Medulla oblongata (tissue), 1 donor: Measurements from ENCODE around the gene TNFSF15.

Source experiments
- DNase-seq: peaks from one replicate; pipeline ENCODE4 v3.0.0-alpha.2; 2015; ENCODE audit errors: extremely low spot score

The TNFSF15 gene

GRCh38 chr9:114805670-114806525, at the start of gene TNFSF15:
TSS of gene TNFSF15 (minus strand) at chr9:114806039. CDS start at chr9:114806012, 27 bp downstream.
- peak; percentile 31 for DNase-seq

DNA sequence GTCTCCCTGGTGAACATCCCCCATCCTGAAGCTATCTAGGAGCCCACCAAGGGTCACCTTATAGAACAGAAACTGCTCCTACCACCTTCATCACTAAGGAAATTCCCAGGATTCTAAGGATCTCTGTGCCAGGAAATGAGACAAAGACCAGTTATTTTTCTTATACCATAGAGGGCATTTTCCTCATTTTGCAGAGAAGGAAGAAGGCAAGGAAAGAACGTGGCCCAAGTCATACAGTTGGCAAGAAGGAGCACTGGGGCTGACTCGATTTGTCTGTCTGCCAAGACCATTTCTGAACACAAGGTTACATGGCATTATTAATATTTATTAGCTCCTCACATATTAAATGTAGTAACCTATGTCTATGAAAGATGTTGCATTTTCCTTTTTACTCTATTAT, 49.6 kb upstream of the TNFSF15 start:
- no peak for DNase-seq

DNA sequence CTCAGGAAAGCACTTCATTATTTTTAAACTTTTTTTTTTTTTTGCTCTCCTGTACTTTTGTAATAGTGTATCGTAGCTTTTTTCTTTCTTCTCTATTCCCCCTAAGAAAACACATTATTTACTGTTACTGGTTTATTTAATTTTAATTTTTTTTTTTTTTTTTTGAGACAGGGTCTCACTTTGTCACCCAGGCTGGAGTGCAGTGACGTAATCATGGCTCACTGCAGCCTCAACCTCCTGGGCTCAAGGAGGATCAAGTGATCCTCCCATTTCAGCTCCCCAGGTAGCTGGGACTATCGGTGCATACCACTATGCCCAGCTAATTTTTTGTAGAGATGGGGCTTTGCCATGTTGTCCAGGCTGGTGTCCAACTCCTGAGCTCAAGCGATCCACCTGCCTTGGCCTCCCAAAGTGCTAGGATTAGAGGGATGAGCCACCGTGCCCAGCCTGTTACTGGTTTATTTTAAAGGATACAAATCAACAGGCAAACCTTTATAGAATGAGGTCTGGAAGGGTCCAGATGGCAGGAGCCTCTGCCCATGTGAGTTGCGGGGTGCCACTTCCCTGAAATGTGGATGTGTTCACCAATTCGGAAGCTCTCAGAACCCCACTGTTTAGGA, 49.0 kb upstream of the TNFSF15 start:
- no peak for DNase-seq

- DNase-seq = no peak
These were observed 47.4 kb upstream of the TNFSF15 start for GRCh38 chr9:114853071-114853855.

GRCh38 chr9:114852050-114852594, 46.3 kb upstream of the TNFSF15 start:
- peak; percentile 54 for DNase-seq

DNA sequence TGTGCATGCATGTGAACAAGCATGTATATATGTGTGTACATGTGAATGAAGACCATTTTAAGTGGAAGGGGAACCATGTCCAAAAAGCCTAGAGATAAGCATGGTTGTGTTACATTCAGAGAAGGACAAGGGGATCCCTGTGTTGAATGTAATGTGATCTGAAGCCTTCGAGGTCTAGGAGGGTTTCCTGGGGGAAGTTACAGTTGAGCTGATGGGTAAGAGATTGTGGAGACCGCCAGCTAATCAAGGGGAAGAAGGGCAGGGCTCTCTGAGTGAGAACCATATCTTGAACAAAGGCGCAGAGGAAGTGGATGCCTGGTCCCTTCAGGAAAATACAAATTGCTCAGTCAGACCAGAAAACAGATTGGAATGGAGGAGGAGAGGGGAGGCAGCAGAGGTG, 45.5 kb upstream of the TNFSF15 start:
- peak; percentile 9 for DNase-seq

- DNase-seq = no peak
These were observed 45.0 kb upstream of the TNFSF15 start for GRCh38 chr9:114850871-114851270.

DNA sequence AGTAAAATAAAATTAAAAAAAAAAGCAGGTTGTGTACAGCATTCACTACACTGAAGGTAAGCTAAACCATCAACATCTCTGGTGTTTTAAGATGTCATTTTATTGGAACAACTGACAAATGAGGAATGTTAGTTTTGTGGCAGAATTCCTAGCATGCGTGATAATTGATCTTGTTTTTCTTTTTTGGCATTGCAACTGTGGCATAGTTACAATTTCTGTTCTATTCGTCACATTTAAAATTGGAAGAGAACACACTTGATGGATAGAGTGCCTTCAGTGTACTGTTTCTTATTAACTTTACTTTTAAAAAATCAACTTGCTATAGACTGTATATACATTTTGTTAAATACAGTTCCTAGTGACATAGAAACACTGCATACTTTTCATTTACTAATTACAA, 43.6 kb upstream of the TNFSF15 start:
- no peak for DNase-seq

DNA sequence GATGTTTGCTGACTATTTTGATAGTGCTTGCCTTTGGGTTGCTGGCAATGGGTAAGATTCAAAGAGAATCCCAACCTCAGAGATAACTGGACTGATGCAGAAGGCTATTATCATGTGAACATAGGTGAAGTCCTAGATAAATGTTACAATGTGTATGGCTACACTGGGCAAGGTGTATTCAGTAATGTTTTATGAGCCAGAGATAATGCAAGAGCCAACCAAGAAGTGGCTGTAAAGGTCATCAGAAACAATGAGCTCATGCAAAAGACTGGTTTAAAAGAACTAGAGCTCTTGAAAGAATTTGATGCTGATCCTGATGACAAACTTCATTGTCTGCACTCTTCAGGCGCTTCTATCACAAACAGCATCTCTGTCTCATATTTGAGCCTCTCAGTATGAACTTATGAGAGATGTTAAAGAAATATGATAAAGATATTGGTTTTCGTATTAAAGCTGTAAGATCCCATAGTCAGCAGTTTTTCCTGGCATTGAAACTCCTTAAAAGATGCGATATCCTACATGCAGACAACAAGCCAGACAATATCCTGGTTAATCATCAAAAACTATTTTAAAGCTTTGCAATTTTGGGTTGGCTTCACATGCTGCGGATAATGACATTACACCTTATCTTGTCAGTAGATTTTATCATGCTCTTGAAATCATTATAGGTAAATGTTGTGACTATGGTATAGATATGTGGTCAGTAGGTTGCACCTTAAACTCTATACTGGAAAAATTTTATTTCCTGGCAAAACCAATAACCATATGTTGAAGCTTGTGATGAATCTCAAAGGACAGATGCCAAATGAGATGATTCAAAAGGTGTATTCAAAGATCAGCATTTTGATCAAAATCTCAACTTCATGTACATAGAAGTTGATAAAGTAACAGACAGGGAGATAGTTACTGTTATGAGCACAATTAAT, 41.9 kb upstream of the TNFSF15 start:
- no peak for DNase-seq

GRCh38 chr9:114845373-114845772, 39.5 kb upstream of the TNFSF15 start:
- DNase-seq = no peak

GRCh38 chr9:114844766-114845165, 38.9 kb upstream of the TNFSF15 start:
- DNase-seq = no peak

- no peak for DNase-seq
These were observed 32.1 kb upstream of the TNFSF15 start for GRCh38 chr9:114837923-114838322.

GRCh38 chr9:114836769-114837168, 30.9 kb upstream of the TNFSF15 start:
- DNase-seq = no peak

DNA sequence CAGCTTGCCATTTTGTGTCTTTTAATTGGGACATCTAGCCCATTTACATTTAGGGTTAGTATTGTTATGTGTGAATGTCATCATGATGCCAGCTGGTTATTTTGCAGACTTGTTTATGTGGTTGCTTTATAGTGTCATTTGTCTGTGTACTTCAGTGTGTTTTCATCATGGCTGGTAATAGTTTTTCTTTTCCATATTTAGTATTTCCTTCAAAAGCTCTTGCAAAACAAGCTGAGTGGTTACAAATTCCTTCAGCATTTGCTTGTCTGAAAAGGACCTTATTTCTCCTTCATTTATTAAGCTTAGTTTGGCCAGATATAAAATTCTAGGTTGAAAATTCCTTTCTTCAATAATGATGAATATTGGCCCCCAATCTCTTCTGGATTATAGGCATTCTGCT, 28.5 kb upstream of the TNFSF15 start:
- DNase-seq = no peak

DNA sequence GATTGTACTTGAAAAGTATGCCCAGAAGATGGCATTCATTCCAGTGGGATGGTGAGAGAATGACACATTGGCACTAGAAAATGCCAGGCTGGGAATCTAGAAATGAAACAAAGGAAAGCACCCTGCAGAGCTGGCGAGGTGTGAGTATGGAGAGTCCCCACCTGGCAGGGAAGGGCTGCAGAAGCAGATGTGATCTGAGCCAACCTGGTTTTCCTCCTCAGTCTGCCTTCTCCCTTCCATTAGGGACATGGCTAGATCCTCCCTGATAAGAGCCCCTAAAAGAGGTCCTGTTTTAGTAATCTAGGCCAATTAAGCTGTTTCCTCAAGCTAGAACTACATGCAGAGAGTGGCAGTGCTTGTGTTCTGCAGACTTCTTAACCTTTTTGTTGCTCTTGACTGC, 24.7 kb upstream of the TNFSF15 start:
- DNase-seq = no peak

DNA sequence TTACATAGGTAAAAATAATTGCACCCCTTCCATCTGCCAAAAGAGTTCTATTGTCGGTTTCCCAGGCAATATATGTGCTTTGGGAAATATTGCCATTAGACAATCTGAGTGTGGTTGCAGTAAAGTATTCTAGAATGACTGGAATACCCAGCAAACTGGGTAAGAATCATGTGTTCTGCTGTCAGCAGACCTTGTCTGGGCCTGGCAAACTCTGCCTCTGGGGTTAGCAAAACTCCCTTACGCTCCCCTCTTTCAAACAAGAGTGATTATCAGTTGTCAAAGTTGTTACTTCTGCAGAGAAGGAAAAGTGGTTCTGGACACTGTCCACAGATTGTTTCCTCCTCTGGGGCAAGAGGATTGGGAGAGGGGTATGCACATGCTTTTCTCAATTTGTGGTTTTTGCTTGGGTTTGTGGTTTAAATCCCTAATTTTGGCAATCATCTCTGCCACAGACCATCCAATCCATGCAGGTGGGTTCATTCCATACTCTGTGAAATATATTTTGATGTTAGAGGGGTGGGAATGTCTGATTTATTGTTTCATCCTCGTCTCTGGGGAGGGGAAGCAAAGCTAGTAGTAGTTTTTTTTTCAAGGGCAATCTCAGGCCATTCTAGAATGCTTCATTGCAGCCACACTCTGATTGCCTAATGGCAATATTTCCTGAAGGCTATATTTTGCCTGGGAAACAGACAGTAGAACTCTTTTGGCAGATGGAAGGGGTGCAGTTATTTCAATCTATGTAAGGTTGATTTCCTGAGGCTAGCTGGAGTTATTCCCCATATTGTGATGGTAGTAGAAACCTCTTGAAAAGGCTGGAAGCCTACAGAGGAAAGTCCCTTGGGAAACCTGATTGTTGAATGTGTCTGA, 24.0 kb upstream of the TNFSF15 start:
- no peak for DNase-seq

- DNase-seq = no peak
These were observed 22.4 kb upstream of the TNFSF15 start for GRCh38 chr9:114828303-114828650.

DNA sequence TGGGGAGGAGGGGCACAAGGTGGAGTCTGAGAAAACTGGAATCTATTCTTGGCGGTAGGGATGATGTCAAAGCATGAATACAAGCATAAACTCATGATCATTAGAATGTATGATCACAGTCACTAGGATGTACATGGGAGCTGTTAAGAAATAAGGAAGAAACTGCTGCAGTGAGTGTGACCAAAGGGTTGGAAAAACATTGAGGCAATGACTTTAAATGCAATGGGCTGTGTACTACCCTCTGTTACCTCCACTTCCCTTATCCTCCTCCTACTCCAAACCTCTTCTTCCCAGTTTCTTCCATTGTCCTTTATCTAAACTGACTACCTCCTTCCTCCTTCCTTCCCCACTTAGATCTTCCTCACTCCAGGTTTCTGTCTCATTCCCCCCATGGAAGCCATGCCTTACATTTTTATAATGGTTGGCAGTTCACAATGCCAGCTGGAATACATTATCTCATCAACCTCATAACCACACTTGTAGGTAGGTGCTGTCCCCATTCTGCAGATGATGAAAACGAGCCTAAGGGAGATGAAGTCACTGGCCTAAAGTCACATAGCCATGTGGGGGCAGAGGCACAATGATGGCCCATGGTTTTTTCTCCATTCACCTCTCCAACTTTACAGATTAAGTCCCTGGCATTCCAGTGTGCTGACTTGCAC, 21.9 kb upstream of the TNFSF15 start:
- no peak for DNase-seq

DNA sequence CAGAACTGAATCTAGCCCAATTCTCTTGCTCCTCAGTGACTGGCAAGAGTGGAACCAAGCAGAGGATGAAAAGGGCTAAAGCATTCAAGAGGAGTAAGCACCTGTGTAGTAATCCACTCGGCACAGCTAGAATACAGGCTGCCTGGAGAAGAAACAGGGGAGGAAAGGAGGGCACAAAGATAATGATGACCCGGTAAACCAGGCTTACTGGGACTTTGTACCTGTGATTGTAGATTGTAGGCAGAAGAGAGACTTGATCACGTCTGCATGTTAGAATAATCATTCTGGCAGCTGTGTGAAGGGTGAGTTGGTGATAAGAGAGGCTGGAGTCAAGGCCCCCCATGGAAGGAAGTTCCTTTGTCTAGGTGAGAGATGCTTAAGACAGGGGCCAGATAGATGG, 20.6 kb upstream of the TNFSF15 start:
- no peak for DNase-seq
